Panc1 (cell line): ENCODE measurements around the gene IRGM.

Experiments used
- POLR2AphosphoS5 ChIP-seq: IDR thresholded peaks from 2 replicates; pipeline ENCODE4 v1.6.1; 2012; ENCODE audit warnings: mild to moderate bottlenecking, low read depth, low read length, moderate library complexity
- SIN3A ChIP-seq: IDR thresholded peaks from 2 replicates; pipeline ENCODE4 v1.6.1; 2012; ENCODE audit warnings: low read depth, mild to moderate bottlenecking, low read length, moderate library complexity, borderline replicate concordance; ENCODE audit not compliant: insufficient read depth
- TF ChIP-seq, protein P1 (sequence below): fragments of 450-650 bp; IDR thresholded peaks from 2 replicates; pipeline ENCODE4 v1.5.1; 2017; ENCODE audit warnings: mild to moderate bottlenecking

DNA sequence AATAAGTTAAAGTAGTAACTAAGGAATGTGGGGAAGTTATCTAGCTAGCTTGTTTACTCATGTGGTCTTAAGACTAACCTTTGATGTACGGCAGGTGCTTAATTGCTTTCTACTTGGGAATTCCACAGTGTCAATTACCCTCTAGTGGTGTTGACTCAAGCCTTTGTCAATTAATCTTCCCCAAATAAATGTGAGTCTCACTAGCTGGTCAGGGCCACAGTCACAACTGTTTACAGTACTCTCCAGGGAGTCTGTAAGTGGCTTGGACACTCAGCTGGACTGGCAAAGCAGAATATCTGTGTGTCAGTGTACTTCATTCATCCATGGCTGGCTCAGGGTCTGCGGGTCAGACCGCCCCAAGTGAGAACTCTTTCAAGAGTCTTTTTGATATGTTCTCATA lies 37.0 kb upstream of the IRGM start:
- TF ChIP-seq, protein P1, sequence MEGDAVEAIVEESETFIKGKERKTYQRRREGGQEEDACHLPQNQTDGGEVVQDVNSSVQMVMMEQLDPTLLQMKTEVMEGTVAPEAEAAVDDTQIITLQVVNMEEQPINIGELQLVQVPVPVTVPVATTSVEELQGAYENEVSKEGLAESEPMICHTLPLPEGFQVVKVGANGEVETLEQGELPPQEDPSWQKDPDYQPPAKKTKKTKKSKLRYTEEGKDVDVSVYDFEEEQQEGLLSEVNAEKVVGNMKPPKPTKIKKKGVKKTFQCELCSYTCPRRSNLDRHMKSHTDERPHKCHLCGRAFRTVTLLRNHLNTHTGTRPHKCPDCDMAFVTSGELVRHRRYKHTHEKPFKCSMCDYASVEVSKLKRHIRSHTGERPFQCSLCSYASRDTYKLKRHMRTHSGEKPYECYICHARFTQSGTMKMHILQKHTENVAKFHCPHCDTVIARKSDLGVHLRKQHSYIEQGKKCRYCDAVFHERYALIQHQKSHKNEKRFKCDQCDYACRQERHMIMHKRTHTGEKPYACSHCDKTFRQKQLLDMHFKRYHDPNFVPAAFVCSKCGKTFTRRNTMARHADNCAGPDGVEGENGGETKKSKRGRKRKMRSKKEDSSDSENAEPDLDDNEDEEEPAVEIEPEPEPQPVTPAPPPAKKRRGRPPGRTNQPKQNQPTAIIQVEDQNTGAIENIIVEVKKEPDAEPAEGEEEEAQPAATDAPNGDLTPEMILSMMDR = no peak
- no peak for TF ChIP-seq SIN3A
- TF ChIP-seq POLR2AphosphoS5 = no peak
